Embryonic facial prominence (tissue), 1 donor: ENCODE results near the gene KCNIP4.
A peak's percentile ranks its signal among the peaks of the same experiment; 100 is the strongest.

Experiments
- DNase-seq: peaks from one replicate; pipeline ENCODE4 v3.0.0-alpha.2; 2016; ENCODE audit errors: extremely low spot score

Gene KCNIP4

GRCh38 chr4:21848021-21848420 lies 100.6 kb downstream of the KCNIP4 start:
- no peak for DNase-seq

DNA sequence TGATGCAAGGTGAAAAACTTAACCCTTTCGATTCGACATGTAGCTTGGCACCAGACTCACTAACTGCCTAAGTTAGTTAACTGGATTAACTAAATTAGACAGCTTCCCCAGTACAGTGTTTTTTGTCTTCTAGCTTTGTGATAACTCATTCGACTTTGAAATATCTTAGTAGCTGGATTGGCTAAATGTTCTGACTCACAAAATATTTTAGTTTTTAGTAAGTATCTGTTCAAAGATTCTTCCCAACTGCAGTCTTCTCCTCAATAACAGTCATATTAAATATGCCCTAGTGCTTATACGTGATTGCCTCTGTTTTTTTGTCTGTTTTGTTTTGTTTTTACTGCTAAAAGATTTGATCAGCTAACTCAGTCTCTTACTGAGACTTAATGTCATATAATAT lies 102.9 kb downstream of the KCNIP4 start:
- no peak for DNase-seq

DNA sequence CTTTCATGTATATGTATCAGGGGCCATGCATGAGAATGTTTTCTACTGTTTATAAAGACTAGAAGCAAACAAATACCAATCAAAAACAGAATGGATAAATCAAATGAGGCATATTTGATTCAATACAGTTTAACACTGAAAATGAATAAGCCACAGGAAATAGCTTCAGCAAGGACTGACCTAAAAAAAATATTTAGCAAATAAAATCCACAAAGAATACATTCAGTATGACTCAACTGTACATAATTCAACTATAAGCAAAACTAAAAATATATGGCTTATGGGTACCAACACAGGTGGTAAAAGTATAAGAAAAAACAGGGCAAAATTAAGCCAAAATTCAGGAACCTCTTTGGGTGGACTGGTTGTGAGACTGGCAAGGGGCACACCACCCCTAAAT lies 112.9 kb downstream of the KCNIP4 start:
- no peak for DNase-seq

DNA sequence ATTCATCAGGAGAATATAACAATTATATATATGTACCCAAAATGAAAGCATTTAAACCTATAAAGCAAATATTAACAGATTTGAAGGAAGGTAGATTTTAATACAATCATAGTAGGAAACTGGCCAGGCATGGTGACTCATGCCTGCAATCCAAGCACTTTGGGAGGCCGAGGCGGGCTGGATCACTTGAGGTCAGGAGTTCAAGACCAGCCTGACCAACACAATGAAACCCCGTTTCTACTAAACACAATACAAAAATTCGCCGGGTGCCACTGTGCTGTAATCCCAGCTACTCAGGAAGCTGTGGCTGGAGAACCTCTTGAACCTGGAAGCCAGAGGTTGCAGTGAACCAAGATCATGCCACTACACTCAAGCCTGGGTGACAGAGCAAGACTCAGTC lies 118.3 kb downstream of the KCNIP4 start:
- no peak for DNase-seq

DNA sequence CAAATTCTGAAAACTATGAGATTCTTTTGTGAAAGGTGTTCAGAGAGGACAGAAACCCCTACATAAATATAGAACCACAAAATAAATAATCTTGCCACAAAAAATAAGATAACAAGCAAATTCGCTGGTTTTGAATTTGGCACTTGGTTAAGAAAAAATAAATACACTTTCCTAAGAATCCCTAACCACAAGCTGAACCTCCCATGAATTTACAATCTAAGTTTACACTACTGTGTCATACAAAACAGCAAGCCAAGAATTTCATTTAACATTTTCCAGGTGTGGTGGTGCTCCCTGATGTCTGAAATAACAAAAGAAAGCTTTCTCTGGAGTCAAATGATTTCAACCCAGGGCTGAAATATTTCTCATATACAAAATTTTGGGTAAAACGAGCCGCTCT lies 121.0 kb downstream of the KCNIP4 start:
- no peak for DNase-seq

GRCh38 chr4:21826071-21826470 lies 122.5 kb downstream of the KCNIP4 start:
- no peak for DNase-seq

GRCh38 chr4:21819086-21819485 lies 129.5 kb downstream of the KCNIP4 start:
- no peak for DNase-seq

- DNase-seq = no peak
Observed at GRCh38 chr4:21815651-21816377, 132.8 kb downstream of the KCNIP4 start.

- no peak for DNase-seq
Observed at GRCh38 chr4:21811565-21811964, 137.0 kb downstream of the KCNIP4 start.

GRCh38 chr4:21806991-21807390 lies 141.6 kb downstream of the KCNIP4 start:
- DNase-seq = no peak

DNA sequence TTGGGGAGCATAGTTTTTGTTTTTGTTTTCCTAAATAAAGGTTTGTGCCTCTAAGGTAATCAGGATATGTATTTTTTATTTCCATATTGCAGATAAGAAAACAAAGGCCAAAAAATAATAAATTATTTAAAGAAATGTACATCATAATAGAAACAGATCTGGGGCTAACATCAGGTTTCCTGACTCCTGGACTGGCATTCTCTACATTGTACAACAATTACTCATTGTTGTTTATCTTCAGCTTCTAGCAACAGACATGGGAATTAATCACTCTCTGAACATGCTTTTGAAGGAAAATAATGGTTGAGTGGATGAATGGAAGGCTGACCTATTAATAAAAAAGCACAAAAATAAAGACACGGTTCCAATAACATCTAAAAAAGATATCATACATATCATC lies 146.2 kb downstream of the KCNIP4 start:
- DNase-seq = no peak

GRCh38 chr4:21801661-21802385 lies 146.7 kb downstream of the KCNIP4 start:
- DNase-seq = no peak

DNA sequence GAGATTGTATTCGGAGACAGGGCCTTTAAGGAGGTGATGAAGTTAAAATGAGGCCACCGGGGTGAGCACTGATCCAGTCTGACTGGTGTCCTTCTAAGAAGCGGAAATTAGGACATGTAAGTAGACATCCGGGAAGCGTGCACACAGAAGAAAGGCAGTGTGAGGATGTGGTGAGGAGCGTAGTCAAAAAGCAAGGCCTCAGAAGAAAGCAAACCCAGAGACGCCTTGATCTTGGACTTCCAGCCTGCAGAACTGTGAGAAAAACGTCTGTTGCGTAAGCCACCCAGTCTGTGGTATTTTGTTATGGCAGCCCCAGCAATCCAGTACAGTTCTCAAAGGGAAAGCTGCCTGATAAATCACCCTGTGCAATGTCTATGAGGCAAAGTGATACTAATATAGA lies 153.5 kb downstream of the KCNIP4 start:
- no peak for DNase-seq

- no peak for DNase-seq
Observed at GRCh38 chr4:21792736-21793135, 155.8 kb downstream of the KCNIP4 start.

GRCh38 chr4:21790438-21791029 lies 158.0 kb downstream of the KCNIP4 start:
- DNase-seq = no peak

- DNase-seq = no peak
Observed at GRCh38 chr4:21780148-21780547, 168.4 kb downstream of the KCNIP4 start.

GRCh38 chr4:21778702-21779101 lies 169.9 kb downstream of the KCNIP4 start:
- DNase-seq = no peak

DNA sequence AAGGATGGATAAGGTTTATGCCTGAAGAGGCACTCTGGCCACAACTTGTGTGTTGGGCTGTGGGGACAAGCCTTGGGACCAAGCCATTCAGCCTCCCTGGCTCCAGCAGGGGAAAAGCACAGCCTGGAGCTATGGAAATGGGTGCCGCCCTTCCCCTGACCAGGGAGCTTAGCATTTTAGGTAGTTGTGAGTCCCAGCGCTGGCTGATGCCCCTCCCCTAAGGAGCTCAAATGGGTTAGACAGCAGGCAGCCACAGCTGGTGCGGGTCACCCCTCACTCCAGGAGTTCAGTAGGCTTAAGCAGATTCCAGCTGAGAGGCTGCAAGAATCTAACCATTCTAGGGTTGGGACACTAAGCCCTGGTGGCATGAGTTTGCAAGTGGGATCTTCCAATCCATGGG lies 172.9 kb downstream of the KCNIP4 start:
- DNase-seq = no peak

DNA sequence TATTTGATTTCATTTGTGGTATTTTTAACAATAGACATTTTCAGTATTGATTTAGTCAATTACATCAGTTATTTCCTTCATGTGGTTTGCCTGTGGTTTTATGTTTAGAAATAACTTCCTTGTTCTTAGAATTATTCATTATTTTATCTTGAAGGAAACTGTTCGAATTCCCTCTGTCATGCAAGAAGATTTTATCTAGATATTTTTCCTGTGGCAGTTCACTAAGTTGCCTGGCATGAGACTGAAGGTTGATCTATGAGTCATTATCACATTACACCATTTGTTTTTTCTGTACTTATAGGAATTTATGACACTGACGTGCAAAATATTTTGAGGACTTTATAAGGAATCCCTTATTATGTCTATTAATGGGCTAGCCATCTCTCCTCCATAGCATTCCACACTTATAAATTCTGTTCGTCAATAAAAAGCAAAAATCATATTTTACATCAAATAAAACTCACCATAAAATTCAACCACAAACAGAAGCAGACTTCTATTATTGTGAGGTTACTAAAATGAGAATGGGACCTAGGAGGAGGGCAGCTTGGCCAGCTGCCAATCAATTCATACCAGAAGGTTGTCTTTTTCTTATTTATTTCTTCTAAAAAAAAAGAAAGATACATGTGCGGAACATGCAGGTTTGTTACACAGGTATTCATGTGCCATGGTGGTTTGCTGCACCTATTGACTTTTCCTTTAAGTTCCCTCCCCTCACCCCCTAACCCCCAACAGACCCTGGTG lies 179.0 kb downstream of the KCNIP4 start:
- DNase-seq = no peak

DNA sequence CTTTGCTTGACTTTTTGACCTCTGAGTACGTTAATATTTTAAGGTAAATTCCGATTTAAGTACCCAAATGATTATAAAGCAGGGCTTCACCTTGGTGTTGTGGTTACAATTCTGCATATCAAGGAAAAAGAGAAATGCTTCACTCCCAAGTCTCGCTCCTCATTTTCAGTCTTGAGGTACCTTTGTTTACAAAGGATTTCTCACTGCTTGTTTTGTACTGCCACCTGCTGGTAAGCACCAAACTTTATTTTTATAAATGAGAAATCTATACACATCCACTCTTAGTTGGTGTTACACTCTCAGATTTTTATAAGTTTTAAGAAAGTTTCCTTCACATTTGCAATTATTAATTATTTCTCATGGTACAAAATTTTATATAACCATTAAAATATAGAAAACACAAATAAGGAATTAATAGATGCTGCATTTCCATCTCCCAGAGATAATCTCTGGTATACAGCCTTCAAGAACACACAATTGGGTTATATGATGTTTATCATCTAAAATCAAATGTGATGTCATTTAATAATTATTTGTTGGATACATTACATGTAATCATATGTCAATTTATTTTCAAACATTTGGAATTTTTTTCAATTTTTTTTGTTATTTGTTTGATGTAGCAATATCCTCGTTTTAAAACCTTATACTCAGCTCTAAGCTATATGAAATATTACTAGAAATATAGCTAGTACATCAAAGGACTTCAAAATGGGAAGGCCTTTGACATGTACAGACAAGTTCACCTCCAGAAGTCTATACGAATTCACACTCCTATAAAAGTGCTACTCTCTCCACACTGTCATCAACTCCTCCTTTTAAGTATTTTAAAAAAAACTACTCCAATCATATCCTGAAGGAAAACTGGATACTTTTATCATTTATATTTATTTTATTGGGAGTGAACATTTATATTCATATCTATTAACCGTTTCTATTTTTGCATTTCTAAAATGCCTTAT lies 179.9 kb downstream of the KCNIP4 start:
- DNase-seq = peak; percentile 33

DNA sequence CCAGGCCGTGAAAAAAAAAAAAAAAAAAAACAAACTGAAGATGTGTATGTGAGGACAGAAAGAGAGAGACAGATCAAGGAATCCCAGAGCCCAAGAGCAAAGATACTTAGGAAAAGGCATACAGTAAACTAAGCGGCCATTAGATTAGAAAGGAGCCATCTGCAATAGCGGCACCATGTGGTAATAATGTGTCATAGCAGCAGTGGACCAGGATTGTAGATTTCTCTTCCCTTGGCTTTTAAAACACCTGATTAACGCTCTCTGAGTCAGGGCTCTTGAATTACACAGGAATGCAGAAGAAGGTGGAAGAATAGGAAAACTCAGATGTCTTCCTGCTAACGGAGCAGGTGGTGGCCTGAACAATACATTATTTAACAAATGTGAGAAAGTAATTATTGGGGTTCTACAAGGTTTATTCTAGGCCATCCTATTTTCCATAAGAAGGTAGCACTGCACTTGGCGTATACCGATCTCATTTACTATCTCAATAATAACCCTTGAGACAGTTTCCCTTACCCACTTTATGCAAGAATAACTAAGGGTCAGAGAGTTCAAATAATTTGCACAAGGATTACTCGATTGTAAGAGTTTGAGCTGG lies 182.7 kb downstream of the KCNIP4 start:
- no peak for DNase-seq
